HTERT RPE-1 (cell line): ENCODE measurements around the gene RPRD1B.
"Not testable (repeated sequence)": the region's sequence is repeated elsewhere in the genome, so short reads cannot be mapped to it uniquely, and the experiment has no call there.

ENCODE experiments used
- in situ Hi-C: fragments of 300-500 bp; cut with MboI; formaldehyde crosslinking; loops from 4 replicates; pipeline ENCODE4 v1.14.3; 2020; ENCODE audit warnings: low sequenced_read_pairs

RPRD1B gene

DNA sequence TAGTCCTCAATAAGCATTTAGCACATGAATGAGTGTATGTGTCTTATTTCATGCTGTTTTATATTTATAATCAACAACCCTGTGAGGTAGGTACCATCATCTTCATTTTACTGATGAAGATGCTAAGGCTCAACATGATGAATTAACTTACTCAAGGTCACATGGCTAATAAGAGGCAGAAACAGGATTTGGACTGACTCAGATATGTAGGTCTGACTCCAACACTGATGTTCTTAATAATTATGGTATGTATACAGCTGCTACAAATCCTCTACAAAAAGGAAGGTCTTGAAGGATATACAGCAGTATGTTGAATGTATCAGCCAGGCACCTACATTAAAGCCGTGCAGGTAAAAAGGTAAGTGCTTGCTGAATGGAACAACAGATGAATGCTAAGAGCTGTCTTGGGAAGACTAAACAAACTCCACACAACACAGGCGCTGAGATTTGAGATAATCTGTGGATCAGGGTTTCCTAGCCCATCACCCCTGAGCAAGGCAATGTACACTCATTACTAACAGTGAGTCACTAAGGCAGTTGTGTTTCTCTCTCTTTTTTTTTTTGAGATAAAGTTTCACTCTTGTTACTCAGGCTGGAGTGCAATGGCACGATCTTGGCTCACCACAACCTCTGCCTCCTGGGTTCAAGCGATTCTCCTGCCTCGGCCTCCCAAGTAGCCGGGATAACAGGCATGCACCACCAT lies 32.2 kb upstream of the RPRD1B start:
- in situ Hi-C loops, result no loop called here

DNA sequence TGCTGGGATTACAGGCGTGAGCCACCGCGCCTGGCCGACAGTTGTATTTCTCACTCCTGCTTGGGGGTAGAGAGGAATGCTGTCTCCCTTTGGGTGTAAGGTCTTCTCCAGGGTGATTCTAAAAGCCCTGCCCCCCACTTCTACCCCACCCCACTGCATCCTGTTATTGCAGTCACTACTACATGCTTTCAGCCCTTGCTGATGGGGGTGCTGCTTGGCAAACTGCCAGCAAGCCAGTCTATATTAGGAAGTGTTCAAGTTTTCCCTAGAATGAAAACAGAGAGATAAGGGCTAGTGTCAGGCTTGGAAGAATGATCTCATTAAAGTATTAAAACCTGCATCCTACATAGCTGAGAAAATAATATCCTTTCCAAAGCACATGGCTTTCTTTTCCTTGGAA lies 31.6 kb upstream of the RPRD1B start:
- in situ Hi-C loops, result no loop called here

DNA sequence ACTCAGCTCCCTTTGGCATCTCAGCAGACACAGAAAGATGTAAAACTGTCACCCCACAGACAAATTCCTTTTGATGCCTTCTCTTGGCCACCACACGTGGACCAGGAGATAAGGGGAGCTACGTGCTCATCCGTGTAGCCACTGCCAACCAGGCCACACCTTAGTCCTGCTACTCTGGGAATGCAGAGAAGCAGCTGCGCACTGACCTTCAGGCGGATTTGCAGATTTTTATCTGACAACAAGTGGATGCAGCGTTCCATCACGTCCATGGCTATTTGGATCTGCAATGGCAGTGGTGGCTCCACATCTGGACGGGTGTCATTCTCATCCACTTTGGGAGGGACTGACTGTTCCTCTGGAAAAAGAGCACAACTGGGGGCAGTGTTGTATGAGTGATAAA lies 31.1 kb upstream of the RPRD1B start:
- in situ Hi-C loops, result no loop called here

DNA sequence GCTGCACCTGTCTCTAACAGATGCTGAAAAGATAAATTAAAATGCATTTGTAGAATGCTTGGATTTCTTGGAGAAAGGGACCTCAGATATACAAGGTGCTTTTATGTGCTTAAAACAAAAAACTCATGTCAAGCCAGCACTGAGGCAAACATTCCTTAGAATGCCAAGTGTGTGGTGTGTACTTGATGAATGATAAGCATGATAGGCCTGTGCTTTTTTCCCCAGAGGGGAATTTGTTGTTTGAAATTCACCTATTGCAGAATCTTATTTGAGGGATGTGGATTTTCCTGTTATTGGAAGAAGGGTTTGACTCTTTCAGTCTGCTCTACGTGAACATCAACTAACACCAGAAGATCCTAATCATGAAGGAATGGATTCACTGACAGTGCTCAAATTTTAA lies 29.1 kb upstream of the RPRD1B start:
- in situ Hi-C loops, result no loop called here

DNA sequence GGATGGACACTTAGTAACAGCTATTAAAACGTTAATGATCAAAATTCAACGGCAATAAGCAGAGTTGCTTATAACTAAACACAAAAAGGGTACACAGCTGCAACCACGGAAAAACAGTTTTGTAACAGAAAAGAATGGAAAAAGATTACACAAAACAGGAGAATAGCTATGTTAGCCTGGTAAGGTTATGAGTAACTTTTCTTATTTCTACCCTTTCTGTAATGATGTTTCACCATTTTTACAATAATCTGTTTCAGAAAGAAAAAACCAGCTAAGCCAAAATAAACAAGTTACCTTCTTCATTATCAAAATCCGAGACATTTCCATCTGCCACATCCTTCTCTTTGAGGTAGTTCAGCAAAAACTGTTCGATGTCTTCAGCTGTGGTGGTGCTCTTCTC lies 27.6 kb upstream of the RPRD1B start:
- in situ Hi-C loops, result no loop called here

DNA sequence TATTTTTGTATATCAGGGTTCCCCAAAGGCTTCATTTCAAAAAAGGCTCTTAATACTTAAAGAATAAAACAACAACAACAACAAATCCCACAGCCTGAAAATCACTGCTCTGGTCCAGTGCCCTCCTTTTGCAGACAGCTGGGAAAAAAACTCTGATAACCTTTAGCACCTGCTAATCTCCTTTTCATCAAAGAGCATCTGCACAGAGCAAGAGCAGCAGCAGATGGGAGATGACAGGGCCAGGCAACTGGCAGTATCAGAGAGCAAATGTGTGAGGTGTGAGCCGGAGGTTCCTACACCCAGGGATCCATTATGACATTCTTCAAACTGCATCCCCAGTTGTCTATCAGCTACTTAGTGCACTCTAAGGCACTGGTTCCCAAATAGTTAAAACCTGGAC lies 26.0 kb upstream of the RPRD1B start:
- in situ Hi-C loops, result no loop called here

DNA sequence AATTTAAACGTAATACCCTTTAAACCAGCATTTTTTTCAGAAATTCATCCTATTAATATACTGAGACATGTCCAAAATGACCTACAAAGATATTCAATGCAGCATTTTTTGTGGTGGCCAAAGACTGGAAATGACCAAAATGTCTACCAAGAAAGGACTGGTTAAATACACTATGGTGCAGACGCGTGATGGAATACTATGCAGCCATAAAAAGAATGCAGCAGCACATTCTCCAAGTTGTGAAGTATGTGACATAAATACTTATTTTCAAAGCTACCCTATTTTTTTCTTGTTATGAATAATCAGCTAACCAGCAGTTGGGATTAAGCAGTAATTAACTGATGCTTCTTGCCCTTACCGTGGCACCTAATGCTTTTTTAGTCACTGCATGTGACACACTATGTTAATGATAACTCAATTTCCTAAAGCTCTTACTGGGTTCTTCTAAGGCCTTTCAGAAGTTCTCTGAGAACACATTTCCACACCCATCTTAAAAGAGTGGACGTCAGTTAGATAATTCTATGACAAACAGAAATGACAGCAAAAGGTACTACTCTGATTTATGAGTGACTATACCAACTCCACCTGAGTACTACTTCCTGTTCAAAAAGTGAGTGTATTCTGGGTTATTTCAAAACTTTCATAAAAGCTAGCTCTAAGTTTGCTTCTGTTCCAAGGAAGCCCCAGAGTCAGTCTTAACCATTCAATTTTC lies 25.2 kb upstream of the RPRD1B start:
- in situ Hi-C loops, result no loop called here

DNA sequence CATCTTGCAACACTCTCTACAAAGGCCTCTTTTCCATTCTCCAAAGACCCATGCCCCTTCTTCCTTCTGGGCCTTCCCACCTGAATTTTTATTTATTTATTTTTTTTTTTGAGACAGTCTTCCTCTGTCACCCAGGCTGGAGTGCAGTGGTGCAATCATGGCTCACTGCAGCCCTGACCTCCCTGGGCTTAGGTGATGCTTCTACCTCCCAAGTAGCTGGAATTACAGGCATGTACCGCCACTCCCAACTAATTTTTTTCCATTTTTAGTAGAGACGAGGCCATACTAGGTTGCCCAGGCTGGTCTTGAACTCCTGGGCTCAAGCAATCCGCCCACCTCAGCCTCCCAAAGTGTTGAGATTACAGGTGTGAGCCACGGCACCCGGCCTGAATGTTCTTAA lies 24.1 kb upstream of the RPRD1B start:
- in situ Hi-C loops, result not testable (repeated sequence)

DNA sequence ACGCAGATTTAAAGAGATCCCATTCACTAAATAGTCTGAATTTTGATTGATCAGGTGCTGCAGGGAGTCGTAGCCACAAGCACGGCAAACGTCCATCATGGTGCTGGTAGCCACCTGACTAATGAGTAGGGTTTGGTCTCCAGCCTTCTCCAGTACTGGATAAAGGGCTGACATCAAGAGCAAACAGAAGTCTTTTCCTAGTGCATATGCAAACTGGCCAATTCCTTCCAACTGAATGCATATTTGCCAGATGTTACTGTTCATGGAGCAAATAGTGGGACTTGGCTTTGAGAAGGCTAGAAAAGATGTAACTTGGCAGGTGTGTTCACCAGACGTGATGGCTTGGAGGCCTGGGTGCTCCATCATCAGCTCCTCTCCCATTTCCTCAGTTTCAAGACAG lies 21.9 kb upstream of the RPRD1B start:
- in situ Hi-C loops, result no loop called here

DNA sequence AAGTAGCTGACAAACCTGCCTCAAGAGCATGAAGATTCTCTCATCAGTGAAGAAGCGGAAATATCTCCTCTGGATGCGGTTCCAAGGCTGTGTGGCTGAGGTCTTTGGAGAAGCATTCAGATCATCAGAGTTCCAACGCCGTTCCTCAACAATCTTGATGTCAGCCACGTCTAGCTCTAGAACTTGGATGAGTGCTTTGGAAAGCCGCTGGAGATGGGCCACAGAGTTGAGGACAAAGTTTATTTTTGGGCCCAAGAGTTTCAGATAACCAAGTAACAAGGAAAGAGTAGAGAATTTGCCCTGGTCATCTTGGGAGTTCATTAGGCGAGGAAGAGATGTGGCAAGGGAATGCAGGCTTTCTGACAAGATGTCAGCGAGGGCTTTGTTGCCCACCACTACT lies 21.2 kb upstream of the RPRD1B start:
- in situ Hi-C loops, result no loop called here

DNA sequence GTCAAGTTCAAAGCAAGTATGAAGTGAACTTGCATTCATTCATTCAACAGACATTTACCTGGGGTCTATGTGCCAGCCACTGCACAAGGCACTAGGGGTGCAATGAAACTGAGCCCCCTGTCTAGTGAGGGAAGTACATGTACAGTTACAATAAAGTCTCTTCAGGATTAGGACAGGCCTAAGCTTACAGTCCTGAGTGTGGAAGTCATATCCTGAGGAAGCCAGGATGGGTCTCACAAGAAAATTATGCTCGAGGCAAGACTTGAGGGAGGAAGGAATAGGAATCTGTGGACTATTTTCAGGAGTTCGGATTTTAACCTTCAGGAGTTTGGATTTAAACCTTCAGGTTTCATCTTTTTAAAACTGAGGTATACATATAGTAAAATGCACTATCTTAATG lies 19.7 kb upstream of the RPRD1B start:
- in situ Hi-C loops, result no loop called here

DNA sequence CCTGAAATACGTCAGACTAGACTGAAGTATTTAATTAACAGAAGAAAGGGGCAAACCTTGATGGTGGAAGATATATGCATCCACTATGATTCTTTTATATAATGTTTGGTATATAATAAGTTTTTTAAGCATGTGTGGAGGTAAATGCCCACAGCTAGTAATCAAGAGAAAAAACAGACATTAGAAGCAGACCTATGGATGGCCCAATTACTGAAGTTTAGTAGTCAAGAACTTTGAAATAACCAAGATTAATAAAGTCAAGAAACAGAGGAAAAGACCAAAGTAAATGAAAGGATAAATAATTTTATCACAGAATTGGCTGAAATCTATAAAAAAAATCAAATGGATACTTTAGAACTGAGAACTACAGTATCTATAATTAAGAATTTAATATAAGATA lies 15.6 kb upstream of the RPRD1B start:
- in situ Hi-C loops, result no loop called here

DNA sequence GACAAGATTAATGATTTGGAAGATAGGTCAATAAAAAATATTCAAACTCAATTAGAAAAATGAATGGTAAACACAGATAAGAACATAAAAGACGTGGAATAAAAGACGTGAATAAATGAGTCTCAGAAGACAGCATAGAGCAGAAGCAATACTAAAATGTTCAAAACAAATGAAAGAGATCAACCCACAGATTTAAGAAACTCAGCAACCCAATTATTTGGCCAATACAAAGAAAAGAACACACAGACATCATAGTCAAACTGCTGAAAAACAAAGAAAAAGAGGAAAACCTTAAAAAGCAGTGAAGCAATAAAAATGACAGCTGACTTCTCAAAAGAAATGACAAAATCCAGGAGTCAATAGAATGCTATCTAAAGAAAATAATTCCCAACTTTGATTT lies 15.2 kb upstream of the RPRD1B start:
- in situ Hi-C loops, result no loop called here

DNA sequence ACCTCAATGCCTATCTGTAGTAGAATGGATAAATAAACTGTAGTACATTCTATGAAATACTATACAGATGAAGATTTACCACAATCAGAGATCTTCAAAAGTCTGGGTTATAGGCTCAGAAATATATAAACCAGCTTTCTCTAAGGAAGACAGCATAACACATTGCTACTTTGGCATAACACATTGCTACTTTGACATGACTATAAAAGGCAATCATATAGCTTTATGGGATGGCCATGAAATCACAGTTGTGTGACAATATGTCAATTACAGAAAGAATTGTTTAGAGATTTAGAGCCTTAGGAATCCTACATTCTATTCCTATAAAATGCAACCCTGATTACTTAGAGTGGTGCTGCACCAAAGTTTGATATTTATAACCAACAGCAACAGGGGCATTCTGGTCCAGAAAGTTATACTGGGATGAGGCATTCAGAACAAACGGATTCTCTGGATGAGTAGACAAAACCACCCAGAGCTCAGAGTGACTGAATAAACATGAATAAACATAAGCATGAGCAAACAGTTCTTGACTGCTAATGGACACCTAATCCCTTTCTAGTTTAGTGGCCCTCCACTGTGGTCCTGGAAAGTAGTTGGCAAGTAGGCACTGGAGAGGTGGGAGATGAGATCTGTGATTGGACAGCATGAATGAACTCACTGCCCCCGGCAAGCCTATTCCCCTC lies 12.3 kb upstream of the RPRD1B start:
- in situ Hi-C loops, result no loop called here

DNA sequence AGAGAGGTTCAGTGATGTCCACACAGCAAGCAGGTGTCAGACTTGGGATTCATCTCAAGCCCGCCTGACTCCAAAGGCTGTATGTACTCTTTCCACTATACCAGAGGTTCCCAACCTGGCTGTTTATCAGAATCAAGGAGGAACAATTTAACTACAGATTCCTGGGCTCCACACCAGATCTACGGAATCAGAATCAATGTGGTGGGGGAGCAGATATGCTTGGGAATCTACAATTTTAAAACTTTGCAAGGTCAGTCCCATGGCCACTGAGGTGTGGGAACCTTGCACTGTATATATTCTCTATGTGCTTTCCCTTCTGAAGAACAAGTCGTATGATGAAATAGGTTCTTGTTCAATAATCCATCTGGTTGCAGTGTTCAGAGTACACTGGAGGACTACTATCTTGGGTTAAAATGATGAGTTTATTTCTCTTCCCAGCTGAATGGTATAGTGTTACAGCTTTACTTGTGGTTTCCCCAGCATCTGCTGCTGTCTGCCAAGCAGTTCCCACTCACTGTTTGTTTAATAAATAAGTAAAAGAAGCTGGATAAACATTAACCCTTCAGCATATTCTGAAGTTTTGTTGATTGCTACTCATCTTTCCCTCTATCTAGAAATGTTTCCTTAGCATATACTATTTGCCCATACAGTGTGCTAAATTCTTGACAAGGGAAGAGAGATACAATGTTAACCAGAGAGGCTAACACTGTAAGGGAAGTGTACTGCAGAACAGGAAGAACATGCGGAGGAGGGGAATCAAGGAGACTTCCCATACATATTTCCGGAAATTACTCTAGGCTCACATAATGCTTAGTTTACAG lies 10.2 kb upstream of the RPRD1B start:
- in situ Hi-C loops, result no loop called here

DNA sequence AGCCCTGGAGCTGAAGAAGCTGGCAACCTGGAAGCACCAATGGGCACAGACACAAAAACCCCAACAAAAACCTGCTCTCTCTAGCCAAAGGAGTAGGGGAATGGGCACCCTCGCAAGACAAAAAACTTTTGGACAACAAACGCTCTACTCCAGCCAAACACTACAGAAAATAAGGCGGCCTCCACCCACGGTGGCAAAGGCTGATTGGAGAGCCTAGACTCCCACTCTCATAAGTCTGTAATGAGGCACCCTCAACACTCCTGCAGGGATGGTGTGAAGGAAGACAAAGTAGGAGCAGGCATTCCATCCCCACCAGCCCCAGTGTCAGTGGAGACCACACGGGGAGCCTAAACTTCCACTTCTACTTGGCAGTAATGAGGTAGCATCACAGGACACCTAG lies 9.1 kb upstream of the RPRD1B start:
- in situ Hi-C loops, result no loop called here

DNA sequence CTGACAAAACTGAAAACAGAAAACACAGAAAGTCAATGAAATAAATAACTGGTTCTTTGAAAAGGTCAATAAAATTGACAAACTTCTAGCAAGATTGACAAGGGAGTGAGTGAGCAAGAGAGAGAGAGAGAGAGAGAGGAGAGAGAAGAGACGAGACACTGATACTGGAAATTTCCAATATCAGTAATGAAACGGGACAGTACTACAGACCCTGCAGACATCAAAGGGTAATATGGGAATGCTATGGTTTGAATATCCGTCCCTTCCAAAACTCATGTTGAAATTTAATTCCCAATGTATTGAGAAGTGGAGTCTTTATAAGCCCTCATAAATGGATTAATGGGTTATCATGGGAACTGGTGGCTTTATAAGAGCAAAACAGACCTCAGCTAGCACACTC lies 4.1 kb upstream of the RPRD1B start:
- in situ Hi-C loops, result no loop called here

DNA sequence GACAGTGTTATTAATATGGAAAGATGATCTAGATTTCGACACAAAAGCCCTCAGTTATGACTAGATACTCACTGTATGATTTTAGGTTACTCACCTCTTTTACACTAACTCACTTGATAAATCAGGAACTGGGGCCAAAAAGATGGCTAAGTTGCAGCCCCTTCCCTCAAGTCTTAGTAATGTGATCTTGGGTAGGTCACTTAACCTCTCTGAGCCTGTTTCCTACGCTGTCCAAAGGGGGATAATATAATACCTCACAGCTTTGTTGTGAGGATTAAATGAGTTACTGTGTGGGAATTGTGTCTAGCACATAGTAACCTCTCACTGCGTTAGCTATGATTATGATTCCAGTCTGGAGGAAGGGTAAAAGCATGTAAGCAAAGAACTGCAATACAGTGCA lies 1.6 kb upstream of the RPRD1B start:
- in situ Hi-C loops, result no loop called here

DNA sequence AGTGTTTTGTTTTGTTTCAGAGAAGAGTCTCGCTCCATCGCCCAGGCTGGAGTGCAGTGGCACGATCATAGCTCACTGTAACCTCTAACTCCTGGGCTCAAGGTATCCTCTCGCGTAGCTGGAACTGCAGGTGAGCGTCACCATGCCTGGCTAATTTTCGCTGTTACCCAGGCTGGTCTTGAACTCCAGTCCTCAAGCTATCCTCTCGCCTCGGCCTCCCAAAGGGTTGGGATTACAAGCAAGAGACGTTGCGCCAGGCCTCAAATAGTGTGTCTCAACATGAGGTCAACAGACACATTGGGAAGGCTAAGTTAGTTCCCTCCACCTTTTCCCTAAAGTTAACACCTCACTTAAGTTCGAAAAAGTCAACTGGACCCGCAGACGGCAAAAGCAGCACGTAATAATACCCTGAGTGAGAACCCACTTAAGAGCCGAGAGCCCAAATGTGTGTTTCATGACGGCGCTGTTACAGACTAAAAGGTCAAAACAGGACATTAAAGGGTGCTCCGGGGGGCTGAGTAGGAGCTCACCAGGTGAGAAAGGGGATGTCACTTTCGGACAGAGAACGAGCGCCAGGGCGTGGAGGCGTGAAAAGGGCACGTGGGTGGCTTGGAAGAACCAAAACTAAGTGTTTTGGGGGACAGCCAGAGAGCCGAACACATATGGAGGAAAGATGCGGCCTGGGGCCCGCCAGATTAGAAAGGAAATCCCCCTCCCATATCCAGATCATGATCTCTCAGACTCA lies 789 bp upstream of the RPRD1B start:
- in situ Hi-C loops, result no loop called here

DNA sequence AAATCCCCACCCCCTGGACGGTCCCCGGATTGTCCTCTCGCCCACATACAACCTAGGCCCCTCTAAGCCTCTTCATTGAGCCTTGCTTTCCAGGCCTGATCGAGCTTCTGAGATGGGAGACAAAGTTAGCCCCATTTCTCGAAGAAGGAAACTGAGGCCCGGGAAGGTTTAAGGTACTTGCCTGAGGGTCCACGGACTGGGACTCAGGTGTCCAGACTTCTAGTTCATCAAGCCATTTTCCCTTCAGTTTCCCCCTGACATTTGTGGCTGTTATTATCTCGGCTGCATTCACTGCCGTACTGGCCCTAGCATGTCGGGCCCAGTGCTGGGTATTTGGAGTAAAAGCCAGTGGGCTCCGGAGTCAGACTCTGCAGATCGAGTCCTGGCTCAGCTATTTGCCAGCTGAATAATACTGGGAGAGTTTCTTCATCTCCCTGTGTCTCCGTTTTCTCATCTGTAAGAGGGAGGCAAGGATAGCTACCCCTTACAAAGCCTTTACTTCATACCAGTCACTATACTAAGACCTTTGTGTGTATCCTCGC lies 633 bp downstream of the RPRD1B start:
- in situ Hi-C loops, result no loop called here
